H1 (cell line): ENCODE results near the gene TDP2. TPM values are rescaled to one million over a fixed set of nuclear protein-coding genes. Genes with fewer than 3 reads are reported as not detected.

Experiments used
- CTCF ChIA-PET: fragments of 300-600 bp; sonication (Branson Sonifier 250); formaldehyde crosslinking; loops from one replicate; lab custom pipeline; 2021; ENCODE audit not compliant: partially characterized antibody; lab: Charles Lee
- POLR2A ChIA-PET: fragments of 300-600 bp; sonication (Branson Sonifier 250); formaldehyde crosslinking; loops from one replicate; lab custom pipeline; 2021; ENCODE audit warnings: inconsistent platforms; ENCODE audit not compliant: partially characterized antibody; lab: Charles Lee
- DNase-seq, 2 experiments: peaks; one replicate each; pipeline versions ENCODE4 v3.0.0 to v3.0.0-alpha.2; 2010 to 2022; ENCODE audit warnings: low spot score in 2 of 2, low read depth in 1 of 2, mixed read lengths in 1 of 2
- FAIRE-seq: peaks from 2 replicates; lab custom pipeline; 2011; peaks lifted over from hg19 to GRCh38; lab: Jason Lieb, UNC
- H2AFZ ChIP-seq: 2 replicates; pipeline ENCODE4 v1.8.1; 2012; ENCODE audit warnings: low read length, inconsistent platforms
- H2AK5ac ChIP-seq: 2 replicates; pipeline ENCODE4 v1.6.1; 2013; ENCODE audit warnings: low read depth, low read length
- H2BK120ac ChIP-seq: replicated peaks from 2 replicates; pipeline ENCODE3; 2013; ENCODE audit warnings: low read depth, low read length, inconsistent platforms
- H2BK12ac ChIP-seq: 2 replicates; pipeline ENCODE4 v1.6.1; 2013; ENCODE audit warnings: low read depth, low read length
- H2BK15ac ChIP-seq: 2 replicates; pipeline ENCODE4 v1.6.1; 2013; ENCODE audit warnings: low read length
- H2BK20ac ChIP-seq: 2 replicates; pipeline ENCODE4 v1.6.1; 2013; ENCODE audit warnings: low read length
- H2BK5ac ChIP-seq: 2 replicates; pipeline ENCODE4 v1.6.1; 2013; ENCODE audit warnings: low read depth, low read length
- H3K14ac ChIP-seq: 2 replicates; pipeline ENCODE4 v1.6.1; 2013; ENCODE audit warnings: inconsistent platforms; ENCODE audit not compliant: insufficient read length
- H3K18ac ChIP-seq: 2 replicates; pipeline ENCODE4 v1.6.1; 2013; ENCODE audit warnings: low read length; ENCODE audit errors: extremely low read depth
- H3K23ac ChIP-seq: 2 replicates; pipeline ENCODE4 v1.6.1; 2013; ENCODE audit warnings: inconsistent platforms; ENCODE audit not compliant: insufficient read length
- H3K23me2 ChIP-seq: 2 replicates; pipeline ENCODE4 v1.6.1; 2013; ENCODE audit warnings: low read depth, low read length
- H3K27ac ChIP-seq: 2 replicates; pipeline ENCODE4 v1.6.1; 2011; ENCODE audit warnings: low read depth, low read length, inconsistent platforms
- H3K27me3 ChIP-seq, 4 experiments: replicated peaks in 1 of 4; 1 replicate in 1 of 4; 2 replicates in 3 of 4; pipeline versions ENCODE4 v1.6.1 to v1.8.1; 2011 to 2013; ENCODE audit warnings: low read length in 3 of 4, mild to moderate bottlenecking in 3 of 4, inconsistent platforms in 2 of 4, mixed read lengths in 2 of 4, moderate library complexity in 1 of 4; ENCODE audit not compliant: control insufficient read depth in 3 of 4, insufficient read depth in 3 of 4; ENCODE audit errors: extremely low read depth in 1 of 4
- H3K36me3 ChIP-seq, 4 experiments: 2 replicates each; pipeline versions ENCODE4 v1.6.1 to v1.8.1; 2011 to 2013; ENCODE audit warnings: mild to moderate bottlenecking in 4 of 4, low read length in 3 of 4, moderate library complexity in 2 of 4, control low read depth in 1 of 4, inconsistent platforms in 1 of 4; ENCODE audit not compliant: insufficient read depth in 4 of 4, control insufficient read depth in 2 of 4
- H3K4ac ChIP-seq: replicated peaks from 2 replicates; pipeline ENCODE3; 2013; ENCODE audit warnings: low read length, low read depth, mixed read lengths, inconsistent platforms; ENCODE audit not compliant: insufficient read length
- H3K4me1 ChIP-seq, 4 experiments: replicated peaks in 1 of 4; 1 replicate in 1 of 4; 2 replicates in 3 of 4; pipeline versions ENCODE4 v1.6.1 to v1.8.1; 2011 to 2013; ENCODE audit warnings: low read length in 3 of 4, inconsistent platforms in 2 of 4, mixed read lengths in 1 of 4; ENCODE audit not compliant: insufficient read depth in 4 of 4, control insufficient read depth in 3 of 4
- H3K4me2 ChIP-seq, 2 experiments: 2 replicates each; pipeline versions ENCODE4 v1.6.1 to v1.8.1; 2011 to 2013; ENCODE audit warnings: low read depth in 2 of 2, low read length in 2 of 2, control low read depth in 1 of 2, inconsistent platforms in 1 of 2, mild to moderate bottlenecking in 1 of 2; ENCODE audit not compliant: insufficient read depth in 1 of 2
- H3K4me3 ChIP-seq, 4 experiments: fragments of 200-600, 300-600 bp in 1 of 4; sonication (generic), shearing (Covaris generic), sonication (Bioruptor Twin) in 1 of 4; 2 replicates each; pipeline versions ENCODE4 v1.5.1 to v1.8.1; 2011 to 2016; ENCODE audit warnings: low read length in 4 of 4, low read depth in 3 of 4, control low read depth in 2 of 4, inconsistent platforms in 2 of 4, mild to moderate bottlenecking in 2 of 4, mixed read lengths in 1 of 4, moderate library complexity in 1 of 4; ENCODE audit not compliant: insufficient read depth in 2 of 4; ENCODE audit errors: extremely low read depth in 1 of 4
- H3K56ac ChIP-seq: replicated peaks from 2 replicates; pipeline ENCODE3; 2013; ENCODE audit warnings: low read depth, mild to moderate bottlenecking, mixed read lengths, low read length, inconsistent platforms; ENCODE audit not compliant: insufficient read length
- H3K79me1 ChIP-seq: 2 replicates; pipeline ENCODE4 v1.6.1; 2013; ENCODE audit warnings: low read depth, low read length, control low read depth
- H3K79me2 ChIP-seq, 2 experiments: 2 replicates each; pipeline versions ENCODE4 v1.6.1 to v1.8.1; 2012 to 2013; ENCODE audit warnings: low read length in 2 of 2, mild to moderate bottlenecking in 2 of 2, inconsistent platforms in 1 of 2; ENCODE audit not compliant: insufficient read depth in 2 of 2, control insufficient read depth in 1 of 2
- H3K9ac ChIP-seq, 4 experiments: replicated peaks in 1 of 4; 1 replicate in 1 of 4; 2 replicates in 3 of 4; pipeline versions ENCODE4 v1.6.1 to v1.8.1; 2011 to 2013; ENCODE audit warnings: low read depth in 3 of 4, low read length in 3 of 4, control low read depth in 2 of 4, mild to moderate bottlenecking in 2 of 4, moderate library complexity in 2 of 4, inconsistent platforms in 1 of 4; ENCODE audit errors: extremely low read depth in 1 of 4
- H3K9me3 ChIP-seq, 2 experiments: 2 replicates each; pipeline versions ENCODE4 v1.6.1 to v1.8.1; 2012 to 2013; ENCODE audit warnings: mild to moderate bottlenecking in 2 of 2, moderate library complexity in 2 of 2, control low read depth in 1 of 2, inconsistent platforms in 1 of 2, low read depth in 1 of 2, low read length in 1 of 2, mixed read lengths in 1 of 2; ENCODE audit not compliant: insufficient read depth in 2 of 2
- H4K20me1 ChIP-seq, 2 experiments: replicated peaks in 1 of 2; 2 replicates each; pipeline versions ENCODE3 to v1.8.1; 2011 to 2013; ENCODE audit warnings: inconsistent platforms in 2 of 2, low read length in 2 of 2, mild to moderate bottlenecking in 1 of 2; ENCODE audit not compliant: insufficient read depth in 2 of 2, control insufficient read depth in 1 of 2
- H4K5ac ChIP-seq: 2 replicates; pipeline ENCODE4 v1.6.1; 2013; ENCODE audit warnings: low read length, low read depth, mixed read lengths, inconsistent platforms; ENCODE audit not compliant: insufficient read length
- H4K8ac ChIP-seq: 2 replicates; pipeline ENCODE4 v1.8.0; 2013; ENCODE audit warnings: mild to moderate bottlenecking, moderate library complexity, low read length, inconsistent platforms; ENCODE audit not compliant: insufficient read depth; ENCODE audit errors: extremely low read depth
- H4K91ac ChIP-seq: replicated peaks from 2 replicates; pipeline ENCODE3; 2013; ENCODE audit warnings: low read length, mixed read lengths, inconsistent platforms; ENCODE audit not compliant: insufficient read length
- BACH1 ChIP-seq: IDR thresholded peaks from 2 replicates; pipeline ENCODE4 v1.6.1; 2012; ENCODE audit warnings: low read length, improper control_type of control experiment
- CREB1 ChIP-seq: IDR thresholded peaks from 2 replicates; pipeline ENCODE4 v1.6.1; 2012; ENCODE audit warnings: inconsistent platforms
- GTF2F1 ChIP-seq: IDR thresholded peaks from 2 replicates; pipeline ENCODE4 v1.6.1; 2012; ENCODE audit warnings: low read depth, low read length, improper control_type of control experiment, borderline replicate concordance
- HDAC6 ChIP-seq: IDR thresholded peaks from one replicate; pipeline ENCODE4 v1.7.1; 2012; ENCODE audit warnings: low read depth, mild to moderate bottlenecking, inconsistent platforms, low read length, moderate library complexity
- NANOG ChIP-seq: IDR thresholded peaks from 2 replicates; pipeline ENCODE4 v1.6.1; 2011; ENCODE audit warnings: low read length, low read depth, mild to moderate bottlenecking, inconsistent platforms; ENCODE audit not compliant: insufficient read depth, poor library complexity, severe bottlenecking
- NRF1 ChIP-seq: IDR thresholded peaks from 2 replicates; pipeline ENCODE4 v1.6.1; 2011; ENCODE audit warnings: mild to moderate bottlenecking, low read depth, low read length, improper control_type of control experiment
- RAD21 ChIP-seq, 2 experiments: IDR thresholded peaks in 1 of 2; conservative IDR thresholded peaks in 1 of 2; 2 replicates each; pipeline ENCODE4 v1.6.1; 2011; ENCODE audit warnings: low read depth in 2 of 2, low read length in 2 of 2, improper control_type of control experiment in 1 of 2, inconsistent platforms in 1 of 2, mild to moderate bottlenecking in 1 of 2, moderate library complexity in 1 of 2
- RNF2 ChIP-seq: fragments of 200-900, 300-1000 bp; sonication (generic); IDR thresholded peaks from 2 replicates; pipeline ENCODE4 v1.7.1; 2016; ENCODE audit warnings: borderline replicate concordance, low read depth, mild to moderate bottlenecking, antibody characterized with exemption, low read length; ENCODE audit not compliant: poor library complexity, severe bottlenecking; ENCODE audit errors: missing control alignments
- SIRT6 ChIP-seq: IDR thresholded peaks from one replicate; pipeline ENCODE4 v1.7.1; 2012; ENCODE audit warnings: low read length, inconsistent platforms
- SP4 ChIP-seq: IDR thresholded peaks from 2 replicates; pipeline ENCODE4 v1.6.1; 2012; ENCODE audit warnings: low read length, inconsistent platforms
- TBP ChIP-seq: IDR thresholded peaks from 2 replicates; pipeline ENCODE4 v1.6.1; 2011; ENCODE audit warnings: low read depth, low read length, improper control_type of control experiment
- WGBS, 2 experiments: shearing (Covaris generic) in 1 of 2; methylation state at CpG; one replicate each; pipeline versions ENCODE4 v1.1.6 to v1.1.7; 2013 to 2015; ENCODE audit warnings: low lambda C conversion rate in 2 of 2, mixed read lengths in 2 of 2, inconsistent platforms in 1 of 2, low coverage in 1 of 2, missing lambda C conversion rate in 1 of 2; ENCODE audit not compliant: insufficient replicate concordance in 2 of 2, insufficient coverage in 1 of 2, insufficient read length in 1 of 2; ENCODE audit errors: extremely low coverage in 1 of 2, missing lambda C conversion rate in 1 of 2; 5-methylcytosine and 5-hydroxymethylcytosine counted together
- polyA plus RNA-seq, 7 experiments: library from polyadenylated mRNA; depleted of rRNA in 3 of 7; stranded (reverse) in 5 of 7; unstranded in 2 of 7; fragments of >200 nt in 5 of 7; fragments of 200-250 nt in 2 of 7; gene quantifications; 1 replicate in 5 of 7; 2 replicates in 1 of 7; 4 replicates in 1 of 7; pipeline versions ENCODE4 v1.2.1 to v1.2.3, GENCODE V29; 2011 to 2013; ENCODE audit warnings: missing spikeins in 2 of 7, mixed read lengths in 2 of 7
- total RNA-seq: library from RNA; stranded (reverse); fragmentation: NEBNext Ultra II Directional; extraction: Animal tissue kit (Norgen Biotek cat#: 25700); gene quantifications from 2 replicates; pipeline ENCODE4 v1.2.1, GENCODE V29; 2021
- TF ChIP-seq, protein P1 (sequence below): IDR thresholded peaks from 2 replicates; pipeline ENCODE4 v1.6.1; 2011; ENCODE audit warnings: low read depth, mild to moderate bottlenecking, low read length; ENCODE audit not compliant: insufficient read depth

TDP2 gene
- total and polyA plus RNA-seq, 2 of the 8 experiments (the other 6 are each of a cell fraction or from before 2014, with no cell fraction given) = 18.8 to 51.6 TPM

GRCh38 chr6:24667378-24667803, 692 bp upstream of the TDP2 start:
- H3K4me1 ChIP-seq = peaks cover 0 to 5% (median 0%) of the 10 kb centered on the region in 4 experiments; a peak in 3 of 7 replicates
- H3K9me3 ChIP-seq = peaks cover 9 to 18% of the 10 kb centered on the region in 2 experiments
- H3K4ac ChIP-seq = no peak overlapping the region
- H4K91ac ChIP-seq = peak overlapping the region; percentile 87
- WGBS, 2 experiments = 47% methylated on average over 9 of the region's 9 CpGs; no CpG with 5 or more reads in 1 of the 2 experiments
- ChIA-PET CTCF (interaction anchor here (0.6 to 3.9 kb wide), 12 partner anchors 9 to 143 kb away, joined by 3 to 39 read pairs (median 4); partner anchors contain the start of gene KIAA0319), POLR2A (interaction anchor here (0.7 to 3.5 kb wide), 8 partner anchors 12 to 314 kb away, joined by 3 to 22 read pairs (median 8); partner anchors contain the start of gene KIAA0319)
- DNase-seq (no peak), FAIRE-seq (no peak)
- H3K9ac ChIP-seq = peak overlapping the region; percentile 50 to 91 (median 86)
- peak overlapping the region; percentile 73 to 77 for H3K4me2 ChIP-seq
- H3K27ac ChIP-seq = peak overlapping the region; percentile 82; the same call in 1 of the 2 replicates
- peaks cover 0 to 3% of the 10 kb centered on the region in 2 experiments for H4K20me1 ChIP-seq
- peak overlapping the region; percentile 100 for H3K18ac ChIP-seq
- no peak overlapping the region for H2BK20ac ChIP-seq
- H2BK12ac ChIP-seq = peak overlapping the region; percentile 91; the same call in 1 of the 2 replicates
- peaks cover 13% of the 10 kb centered on the region for H3K23me2 ChIP-seq
- peak overlapping the region; percentile 45; the same call in 1 of the 2 replicates for H2AK5ac ChIP-seq
- peak overlapping the region; percentile 99 for H4K5ac ChIP-seq
- H3K56ac ChIP-seq = no peak overlapping the region
- H2BK5ac ChIP-seq = peak overlapping the region; percentile 95
- H3K36me3 ChIP-seq = peaks cover 5 to 35% (median 14%) of the 10 kb centered on the region in 4 experiments; a peak in 7 of 8 replicates
- no peak overlapping the region for H3K23ac ChIP-seq
- peaks cover 10% of the 10 kb centered on the region; the same call in 1 of the 2 replicates for H3K79me1 ChIP-seq
- H3K14ac ChIP-seq = no peak overlapping the region
- H2AFZ ChIP-seq = 0 out of 2 replicates have a peak overlapping the region, but pooled peaks have one; percentile 84
- H2BK15ac ChIP-seq = peak overlapping the region; percentile 97
- H4K8ac ChIP-seq = no peak overlapping the region
- H3K27me3 ChIP-seq = no peaks in the 10 kb centered on the region
- peaks cover 0 to 40% of the 10 kb centered on the region in 2 experiments; a peak in 3 of 4 replicates for H3K79me2 ChIP-seq
- H2BK120ac ChIP-seq = peak overlapping the region; percentile 94
- H3K4me3 ChIP-seq = peak overlapping the region; percentile 85 to 99 (median 93)
- TF ChIP-seq SIRT6 = no peak
- no peak for TF ChIP-seq CREB1
- TF ChIP-seq TBP = no peak
- no peak for TF ChIP-seq RNF2
- no peak for TF ChIP-seq HDAC6
- no peak for TF ChIP-seq RAD21 (IDR thresholded peaks at IDR 0.05 in 1 of 2, conservative IDR thresholded peaks at IDR 0.05 in 1 of 2; ENCODE audit: low read depth in 2 of 2, low read length in 2 of 2)
- TF ChIP-seq NRF1 = no peak
- TF ChIP-seq NANOG = no peak
- no peak for TF ChIP-seq SP4
- TF ChIP-seq, protein P1, sequence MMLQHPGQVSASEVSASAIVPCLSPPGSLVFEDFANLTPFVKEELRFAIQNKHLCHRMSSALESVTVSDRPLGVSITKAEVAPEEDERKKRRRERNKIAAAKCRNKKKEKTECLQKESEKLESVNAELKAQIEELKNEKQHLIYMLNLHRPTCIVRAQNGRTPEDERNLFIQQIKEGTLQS = no peak
- TF ChIP-seq BACH1 = no peak
- no peak for TF ChIP-seq GTF2F1
